ENCODE data around the gene UBP1. TPM values are rescaled to one million over a fixed set of nuclear protein-coding genes. Genes with fewer than 3 reads are reported as not detected.

The UBP1 gene
- total and polyA plus RNA-seq, 9 of the 15 experiments (the other 6 are each of a cell fraction or from before 2014, with no cell fraction given): 13.6 to 143 (median 79.6) TPM

- TF ChIP-seq ARID4B (CRISPR knock-in tag; IDR thresholded peaks at IDR 0.05) (0 out of 2 replicates have a peak, but pooled peaks have one; percentile 4), DMBX1 (CRISPR knock-in tag; IDR thresholded peaks at IDR 0.05; ENCODE audit: borderline replicate concordance) (0 out of 2 replicates have a peak, but pooled peaks have one; percentile 6), RBFOX2 (IDR thresholded peaks at IDR 0.05; ENCODE audit: low read depth, low read length) (no peak; the same call in 1 of the 2 replicates), ZNF263 (CRISPR knock-in tag; IDR thresholded peaks at IDR 0.05; ENCODE audit: borderline replicate concordance) (0 out of 2 replicates have a peak, but pooled peaks have one; percentile 38), RAD21 (CRISPR knock-in tag; conservative IDR thresholded peaks at IDR 0.05 in 1 of 2, IDR thresholded peaks at IDR 0.05 in 1 of 2) (peak in 1 of 2 experiments; percentile 17; a peak in 1 of 4 replicates), AFF4 (CRISPR knock-in tag; IDR thresholded peaks at IDR 0.05) (peak; percentile 34; the same call in 1 of the 2 replicates), MLX (CRISPR knock-in tag; conservative IDR thresholded peaks at IDR 0.05) (no peak), SRSF1 (IDR thresholded peaks at IDR 0.05; ENCODE audit: low read depth, low read length) (no peak), MCM5 (IDR thresholded peaks at IDR 0.05; ENCODE audit: low read depth) (no peak), KDM5B (IDR thresholded peaks at IDR 0.05; ENCODE audit: insufficient replicate concordance, low read depth, low read length) (no peak), ZHX1 (conservative IDR thresholded peaks at IDR 0.05; ENCODE audit: low read length) (no peak), NFXL1 (CRISPR knock-in tag; IDR thresholded peaks at IDR 0.05) (no peak), KLF16 (IDR thresholded peaks at IDR 0.05) (peak; percentile 4; the same call in 1 of the 2 replicates), ZNF717 (CRISPR knock-in tag; IDR thresholded peaks at IDR 0.05) (0 out of 2 replicates have a peak, but pooled peaks have one; percentile 41)
Observed at GRCh38 chr3:33441225-33441976, 1.2 kb upstream of the UBP1 start (continued).
